ENCODE measurements around the gene LIN54. TPM values are rescaled to one million over a fixed set of nuclear protein-coding genes. Genes with fewer than 3 reads are reported as not detected.

LIN54 gene
- total RNA-seq, 1 donor from 2014 or later: 11.1 TPM

DNA sequence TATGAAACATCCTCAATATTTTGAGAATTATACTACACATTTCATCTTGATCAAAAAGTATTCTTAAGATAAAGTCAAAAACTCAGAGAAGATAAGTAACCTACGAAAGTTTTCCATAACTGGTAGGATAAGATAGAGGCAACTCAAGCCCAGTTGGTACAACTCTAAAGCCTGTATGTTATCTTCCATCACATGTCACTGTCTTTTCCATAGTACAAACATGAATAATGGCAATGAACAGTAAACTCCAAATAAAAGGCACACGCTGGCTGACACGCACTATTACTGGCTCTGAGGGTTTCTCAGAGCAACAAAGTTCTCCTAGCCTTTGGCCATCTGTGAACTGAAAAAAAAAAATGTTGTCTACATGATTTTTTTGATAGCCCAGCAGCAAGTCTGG is 27.2 kb downstream of the LIN54 start:
- H3K27me3 Mint-ChIP-seq (ENCODE audit: low read depth, unreplicated experiment): no peaks in the 10 kb centered on the region
- Histone ChIP-seq H3K27ac (ENCODE audit: low read depth, low read length) (no peak overlapping the region), H3K9ac (ENCODE audit: low read length) (no peak overlapping the region), H3K4me1 (ENCODE audit: insufficient read depth, low read length) (peaks cover 3% of the 10 kb centered on the region), H3K4me3 (ENCODE audit: insufficient read depth, low read depth, low read length) (no peak overlapping the region), H3K4me2 (ENCODE audit: low read length) (no peak overlapping the region), H3K36me3 (ENCODE audit: insufficient read depth, low read length) (peaks cover 5% of the 10 kb centered on the region), H4K20me1 (ENCODE audit: insufficient read depth, low read length) (peaks cover 3% of the 10 kb centered on the region), H3K9me3 (ENCODE audit: insufficient read depth, low read depth, low read length) (no peaks in the 10 kb centered on the region), H2AFZ (ENCODE audit: low read depth, low read length) (no peak overlapping the region), H3K79me2 (ENCODE audit: insufficient read depth, low read length) (peaks cover 10% of the 10 kb centered on the region), H3K27me3 (ENCODE audit: insufficient read depth, low read length) (no peaks in the 10 kb centered on the region)
- no peak for FAIRE-seq
- DNase-seq (ENCODE audit: low read depth): no peak
- no peaks in the 10 kb centered on the region for H3K9me3 Mint-ChIP-seq (ENCODE audit: unreplicated experiment)
- H3K36me3 Mint-ChIP-seq (ENCODE audit: low read depth, unreplicated experiment): peaks cover 6% of the 10 kb centered on the region
- H3K4me3 Mint-ChIP-seq (ENCODE audit: unreplicated experiment): no peak overlapping the region
- TF ChIP-seq, protein P1, sequence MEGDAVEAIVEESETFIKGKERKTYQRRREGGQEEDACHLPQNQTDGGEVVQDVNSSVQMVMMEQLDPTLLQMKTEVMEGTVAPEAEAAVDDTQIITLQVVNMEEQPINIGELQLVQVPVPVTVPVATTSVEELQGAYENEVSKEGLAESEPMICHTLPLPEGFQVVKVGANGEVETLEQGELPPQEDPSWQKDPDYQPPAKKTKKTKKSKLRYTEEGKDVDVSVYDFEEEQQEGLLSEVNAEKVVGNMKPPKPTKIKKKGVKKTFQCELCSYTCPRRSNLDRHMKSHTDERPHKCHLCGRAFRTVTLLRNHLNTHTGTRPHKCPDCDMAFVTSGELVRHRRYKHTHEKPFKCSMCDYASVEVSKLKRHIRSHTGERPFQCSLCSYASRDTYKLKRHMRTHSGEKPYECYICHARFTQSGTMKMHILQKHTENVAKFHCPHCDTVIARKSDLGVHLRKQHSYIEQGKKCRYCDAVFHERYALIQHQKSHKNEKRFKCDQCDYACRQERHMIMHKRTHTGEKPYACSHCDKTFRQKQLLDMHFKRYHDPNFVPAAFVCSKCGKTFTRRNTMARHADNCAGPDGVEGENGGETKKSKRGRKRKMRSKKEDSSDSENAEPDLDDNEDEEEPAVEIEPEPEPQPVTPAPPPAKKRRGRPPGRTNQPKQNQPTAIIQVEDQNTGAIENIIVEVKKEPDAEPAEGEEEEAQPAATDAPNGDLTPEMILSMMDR (IDR thresholded peaks at IDR 0.05; ENCODE audit: insufficient read depth, low read depth, low read length): no peak
- TF ChIP-seq EZH2 (IDR thresholded peaks at IDR 0.05; ENCODE audit: insufficient read depth, low read length): no peak
- H3K4me1 Mint-ChIP-seq (ENCODE audit: low read depth, unreplicated experiment): peaks cover 6% of the 10 kb centered on the region
- no peak overlapping the region for H3K27ac Mint-ChIP-seq (ENCODE audit: unreplicated experiment)

DNA sequence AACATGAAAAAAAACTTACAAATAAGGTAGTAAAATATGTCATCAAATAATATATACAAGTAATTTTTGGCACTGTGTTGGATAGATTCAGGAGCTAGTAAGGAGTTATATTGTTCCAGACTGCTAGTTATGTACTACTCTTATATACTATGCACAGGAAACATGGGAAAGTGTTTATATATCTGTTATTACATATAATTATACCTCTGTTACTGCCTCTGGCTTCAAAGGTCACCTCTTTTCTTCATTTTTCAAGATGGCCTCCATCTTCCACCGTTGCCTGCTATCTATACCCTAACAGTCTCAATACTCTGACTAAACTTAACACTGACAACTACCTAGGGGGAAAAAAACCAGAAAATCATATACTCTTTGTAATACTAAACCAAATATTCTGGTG is 29.5 kb downstream of the LIN54 start:
- Histone ChIP-seq H3K9me3 (ENCODE audit: insufficient read depth, low read depth, low read length) (no peaks in the 10 kb centered on the region), H3K79me2 (ENCODE audit: insufficient read depth, low read length) (peaks cover 5% of the 10 kb centered on the region), H4K20me1 (ENCODE audit: insufficient read depth, low read length) (no peaks in the 10 kb centered on the region), H3K4me2 (ENCODE audit: low read length) (no peak overlapping the region), H3K4me1 (ENCODE audit: insufficient read depth, low read length) (peaks cover 4% of the 10 kb centered on the region), H3K27ac (ENCODE audit: low read depth, low read length) (no peak overlapping the region), H3K4me3 (ENCODE audit: insufficient read depth, low read depth, low read length) (no peak overlapping the region), H3K9ac (ENCODE audit: low read length) (no peak overlapping the region), H3K36me3 (ENCODE audit: insufficient read depth, low read length) (peaks cover 5% of the 10 kb centered on the region), H3K27me3 (ENCODE audit: insufficient read depth, low read length) (no peaks in the 10 kb centered on the region), H2AFZ (ENCODE audit: low read depth, low read length) (no peak overlapping the region)
- H3K4me3 Mint-ChIP-seq (ENCODE audit: unreplicated experiment): no peak overlapping the region
- TF ChIP-seq, protein P1 (IDR thresholded peaks at IDR 0.05; ENCODE audit: insufficient read depth, low read depth, low read length): no peak
- TF ChIP-seq EZH2 (IDR thresholded peaks at IDR 0.05; ENCODE audit: insufficient read depth, low read length): no peak
- FAIRE-seq (no peak), DNase-seq (ENCODE audit: low read depth) (no peak)
- H3K36me3 Mint-ChIP-seq (ENCODE audit: low read depth, unreplicated experiment): peaks cover 4% of the 10 kb centered on the region
- no peak overlapping the region for H3K27ac Mint-ChIP-seq (ENCODE audit: unreplicated experiment)
- no peaks in the 10 kb centered on the region for H3K9me3 Mint-ChIP-seq (ENCODE audit: unreplicated experiment)
- peaks cover 6% of the 10 kb centered on the region for H3K4me1 Mint-ChIP-seq (ENCODE audit: low read depth, unreplicated experiment)
- no peaks in the 10 kb centered on the region for H3K27me3 Mint-ChIP-seq (ENCODE audit: low read depth, unreplicated experiment)

DNA sequence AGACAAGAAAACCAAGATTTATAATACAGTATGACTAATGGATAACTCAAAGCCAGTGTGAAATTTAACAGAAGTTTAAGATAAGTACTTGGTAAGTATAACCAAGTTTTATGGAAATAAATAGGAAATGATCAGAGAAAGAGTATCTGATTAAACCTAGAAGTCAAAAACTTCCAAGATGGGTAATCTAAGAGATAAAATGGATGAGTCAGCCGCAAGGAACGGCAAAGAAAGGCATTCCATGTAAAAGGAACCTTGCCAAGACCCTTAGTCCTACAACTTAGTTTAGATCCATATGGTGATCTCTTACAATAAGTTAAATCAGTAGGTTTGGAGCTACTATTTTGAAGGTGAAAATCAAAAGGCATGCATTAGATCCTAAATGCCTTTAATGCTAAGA is 34.8 kb downstream of the LIN54 start:
- H3K4me1 Mint-ChIP-seq (ENCODE audit: low read depth, unreplicated experiment): no peaks in the 10 kb centered on the region
- H3K9ac ChIP-seq (ENCODE audit: low read length): no peak overlapping the region
- H3K4me1 ChIP-seq (ENCODE audit: insufficient read depth, low read length): peaks cover 5% of the 10 kb centered on the region
- H2AFZ ChIP-seq (ENCODE audit: low read depth, low read length): no peak overlapping the region
- H4K20me1 ChIP-seq (ENCODE audit: insufficient read depth, low read length): no peaks in the 10 kb centered on the region
- H3K27ac ChIP-seq (ENCODE audit: low read depth, low read length): no peak overlapping the region
- H3K4me3 ChIP-seq (ENCODE audit: insufficient read depth, low read depth, low read length): no peak overlapping the region
- FAIRE-seq: no peak
- no peak overlapping the region for H3K27ac Mint-ChIP-seq (ENCODE audit: unreplicated experiment)
- H3K27me3 ChIP-seq (ENCODE audit: insufficient read depth, low read length): no peaks in the 10 kb centered on the region
- H3K36me3 Mint-ChIP-seq (ENCODE audit: low read depth, unreplicated experiment): peaks cover 8% of the 10 kb centered on the region
- peak; percentile 54 for DNase-seq (ENCODE audit: low read depth)
- no peaks in the 10 kb centered on the region for H3K9me3 ChIP-seq (ENCODE audit: insufficient read depth, low read depth, low read length)
- H3K4me3 Mint-ChIP-seq (ENCODE audit: unreplicated experiment): no peak overlapping the region
- no peaks in the 10 kb centered on the region for H3K27me3 Mint-ChIP-seq (ENCODE audit: low read depth, unreplicated experiment)
- TF ChIP-seq, protein P1 (IDR thresholded peaks at IDR 0.05; ENCODE audit: insufficient read depth, low read depth, low read length): no peak
- no peak for TF ChIP-seq EZH2 (IDR thresholded peaks at IDR 0.05; ENCODE audit: insufficient read depth, low read length)
- H3K36me3 ChIP-seq (ENCODE audit: insufficient read depth, low read length): no peaks in the 10 kb centered on the region
- no peaks in the 10 kb centered on the region for H3K79me2 ChIP-seq (ENCODE audit: insufficient read depth, low read length)
- no peaks in the 10 kb centered on the region for H3K9me3 Mint-ChIP-seq (ENCODE audit: unreplicated experiment)
- H3K4me2 ChIP-seq (ENCODE audit: low read length): peak overlapping the region; percentile 15

All from astrocyte (in vitro differentiated cells and primary cell).